OCI-LY1 (cell line): ENCODE results near the gene SMARCAL1.

Experiments
- H2AFZ ChIP-seq: fragments of 200-600 bp; sonication (generic), shearing (Covaris generic); 2 replicates; pipeline ENCODE4 v1.6.0; 2014; ENCODE audit warnings: antibody characterized with exemption, mild to moderate bottlenecking, low read length
- H3F3A ChIP-seq: fragments of 200-600 bp; sonication (generic), shearing (Covaris generic); 2 replicates; pipeline ENCODE4 v1.6.0; 2014; ENCODE audit warnings: mild to moderate bottlenecking, antibody characterized with exemption, low read length, moderate library complexity; ENCODE audit not compliant: insufficient read depth
- H3K27ac ChIP-seq: fragments of 200-600 bp; sonication (generic); 2 replicates; pipeline ENCODE4 v1.5.1; 2014; ENCODE audit warnings: low read length, mixed run types, mild to moderate bottlenecking, low read depth; ENCODE audit not compliant: poor library complexity, severe bottlenecking
- H3K27me3 ChIP-seq: fragments of 200-600 bp; sonication (generic); 2 replicates; pipeline ENCODE4 v1.6.0; 2014; ENCODE audit warnings: antibody characterized with exemption, mild to moderate bottlenecking, low read length, moderate library complexity; ENCODE audit not compliant: insufficient read depth
- H3K36me3 ChIP-seq: fragments of 200-600 bp; sonication (generic); 2 replicates; pipeline ENCODE4 v1.6.1; 2014; ENCODE audit warnings: mild to moderate bottlenecking, antibody characterized with exemption, low read length, moderate library complexity, mixed read lengths; ENCODE audit not compliant: insufficient read depth
- H3K4me1 ChIP-seq: fragments of 200-600 bp; sonication (generic); 2 replicates; pipeline ENCODE4 v1.5.1; 2014; ENCODE audit warnings: mild to moderate bottlenecking, low read length, moderate library complexity; ENCODE audit not compliant: insufficient read depth, severe bottlenecking
- H3K4me2 ChIP-seq: fragments of 200-600 bp; sonication (generic), shearing (Covaris generic); 2 replicates; pipeline ENCODE4 v1.6.1; 2014; ENCODE audit warnings: low read length
- H3K4me3 ChIP-seq: fragments of 200-600 bp; sonication (generic); 2 replicates; pipeline ENCODE4 v1.5.1; 2014; ENCODE audit warnings: low read length, low read depth, mild to moderate bottlenecking, mixed read lengths; ENCODE audit not compliant: poor library complexity, severe bottlenecking
- H3K79me2 ChIP-seq: fragments of 200-600 bp; shearing (Covaris generic); 2 replicates; pipeline ENCODE4 v1.6.1; 2016; ENCODE audit warnings: mixed run types, low read length, mixed read lengths; ENCODE audit not compliant: insufficient read depth
- H3K9ac ChIP-seq: fragments of 200-600 bp; sonication (generic), shearing (Covaris generic); 2 replicates; pipeline ENCODE4 v1.6.1; 2014; ENCODE audit warnings: mild to moderate bottlenecking, low read length, mixed read lengths
- H3K9me2 ChIP-seq: fragments of 200-600 bp; sonication (generic), shearing (Covaris generic); 2 replicates; pipeline ENCODE4 v1.6.1; 2014; ENCODE audit warnings: low read depth, mild to moderate bottlenecking, low read length, mixed read lengths
- H3K9me3 ChIP-seq: fragments of 200-600 bp; shearing (Covaris generic); 2 replicates; pipeline ENCODE4 v1.6.1; 2014; ENCODE audit warnings: low read length, mixed read lengths
- H4K20me1 ChIP-seq: fragments of 200-600 bp; sonication (generic), shearing (Covaris generic); 2 replicates; pipeline ENCODE4 v1.6.0; 2016; ENCODE audit warnings: mild to moderate bottlenecking, low read length; ENCODE audit not compliant: insufficient read depth
- EZH2 ChIP-seq: fragments of 200-600 bp; sonication (generic), shearing (Covaris generic); IDR thresholded peaks from 2 replicates; pipeline ENCODE4 v1.8.0; 2017; ENCODE audit warnings: borderline replicate concordance, mixed run types, mild to moderate bottlenecking, antibody characterized with exemption, low read length, moderate library complexity, mixed read lengths
- TF ChIP-seq, protein P1 (sequence below): fragments of 200-600 bp; sonication (generic), shearing (Covaris generic); IDR thresholded peaks from 2 replicates; pipeline ENCODE4 v1.5.1; 2017; ENCODE audit warnings: mild to moderate bottlenecking, antibody characterized with exemption, low read length, moderate library complexity, mixed read lengths

Gene SMARCAL1

DNA sequence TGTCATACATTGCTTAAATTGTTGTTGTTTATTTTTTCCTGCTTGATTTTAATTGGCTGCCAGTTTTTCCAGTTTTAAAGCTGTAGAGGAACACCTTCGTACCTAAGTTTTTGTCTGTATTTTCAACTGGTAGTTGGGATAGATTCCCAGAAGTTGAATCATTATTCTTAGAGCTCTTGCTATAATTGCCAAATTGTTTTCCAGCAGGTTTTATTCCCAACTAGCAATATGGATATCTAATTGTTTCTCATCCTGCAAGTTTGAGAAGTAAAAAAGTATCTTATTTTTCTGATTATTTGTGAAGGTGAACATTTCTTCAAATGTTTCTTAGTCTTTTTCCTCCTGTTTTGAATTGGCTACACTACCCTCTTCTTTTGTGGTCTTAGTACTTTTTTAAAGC, 6.7 kb downstream of the SMARCAL1 start:
- no peaks in the 10 kb centered on the region for H3K79me2 ChIP-seq
- no peaks in the 10 kb centered on the region for H3K27me3 ChIP-seq
- TF ChIP-seq, protein P1, sequence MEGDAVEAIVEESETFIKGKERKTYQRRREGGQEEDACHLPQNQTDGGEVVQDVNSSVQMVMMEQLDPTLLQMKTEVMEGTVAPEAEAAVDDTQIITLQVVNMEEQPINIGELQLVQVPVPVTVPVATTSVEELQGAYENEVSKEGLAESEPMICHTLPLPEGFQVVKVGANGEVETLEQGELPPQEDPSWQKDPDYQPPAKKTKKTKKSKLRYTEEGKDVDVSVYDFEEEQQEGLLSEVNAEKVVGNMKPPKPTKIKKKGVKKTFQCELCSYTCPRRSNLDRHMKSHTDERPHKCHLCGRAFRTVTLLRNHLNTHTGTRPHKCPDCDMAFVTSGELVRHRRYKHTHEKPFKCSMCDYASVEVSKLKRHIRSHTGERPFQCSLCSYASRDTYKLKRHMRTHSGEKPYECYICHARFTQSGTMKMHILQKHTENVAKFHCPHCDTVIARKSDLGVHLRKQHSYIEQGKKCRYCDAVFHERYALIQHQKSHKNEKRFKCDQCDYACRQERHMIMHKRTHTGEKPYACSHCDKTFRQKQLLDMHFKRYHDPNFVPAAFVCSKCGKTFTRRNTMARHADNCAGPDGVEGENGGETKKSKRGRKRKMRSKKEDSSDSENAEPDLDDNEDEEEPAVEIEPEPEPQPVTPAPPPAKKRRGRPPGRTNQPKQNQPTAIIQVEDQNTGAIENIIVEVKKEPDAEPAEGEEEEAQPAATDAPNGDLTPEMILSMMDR = no peak
- TF ChIP-seq EZH2 = no peak
- no peak overlapping the region for H3K4me2 ChIP-seq
- H3K9me3 ChIP-seq = peaks cover 5% of the 10 kb centered on the region; the same call in 1 of the 2 replicates
- no peaks in the 10 kb centered on the region for H3F3A ChIP-seq
- no peak overlapping the region for H3K9ac ChIP-seq
- no peaks in the 10 kb centered on the region for H4K20me1 ChIP-seq
- H3K36me3 ChIP-seq = peaks cover 68% of the 10 kb centered on the region
- no peak overlapping the region for H3K4me3 ChIP-seq
- peaks cover 30% of the 10 kb centered on the region for H3K4me1 ChIP-seq
- no peak overlapping the region for H2AFZ ChIP-seq
- H3K9me2 ChIP-seq = no peaks in the 10 kb centered on the region
- no peak overlapping the region for H3K27ac ChIP-seq

DNA sequence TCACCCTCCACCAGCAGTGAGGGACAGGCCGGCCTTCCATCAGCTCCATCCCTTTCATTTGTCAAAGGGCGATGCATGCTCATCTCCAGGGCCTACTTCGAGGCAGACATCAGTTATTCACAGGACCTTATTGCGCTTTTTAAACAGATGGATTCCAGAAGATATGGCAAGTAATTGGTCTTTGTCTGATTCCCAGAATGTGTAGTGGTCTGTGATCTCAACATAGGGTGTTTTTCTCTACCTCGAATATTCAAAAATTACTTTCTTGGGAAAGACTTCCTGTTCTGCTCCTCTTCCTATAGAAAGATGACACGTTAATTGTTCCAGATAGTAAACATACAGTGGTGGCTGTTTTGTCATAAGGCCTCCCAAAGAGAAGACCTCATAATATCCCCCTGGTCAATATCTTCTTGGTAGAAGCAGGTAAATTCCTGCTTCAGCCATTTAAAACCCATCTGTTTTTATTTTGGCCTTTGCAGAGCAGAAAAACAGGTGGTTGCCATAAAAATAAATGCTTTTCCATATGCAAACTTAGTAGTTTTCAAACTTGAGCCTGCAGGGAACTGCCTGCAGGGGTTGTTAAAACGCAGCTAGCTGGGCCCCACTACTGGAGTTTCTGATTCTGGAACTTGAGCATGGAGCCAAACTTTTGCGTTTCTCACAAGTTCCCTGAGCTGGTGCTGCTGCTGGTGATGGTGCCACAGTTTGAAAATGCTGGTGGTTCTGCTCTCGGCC, 8.2 kb downstream of the SMARCAL1 start:
- H3K4me1 ChIP-seq = peaks cover 28% of the 10 kb centered on the region
- no peaks in the 10 kb centered on the region for H3F3A ChIP-seq
- H3K9me3 ChIP-seq = peaks cover 20% of the 10 kb centered on the region
- H3K4me2 ChIP-seq = no peak overlapping the region
- no peaks in the 10 kb centered on the region for H3K9me2 ChIP-seq
- H3K27ac ChIP-seq = no peak overlapping the region
- H3K4me3 ChIP-seq = no peak overlapping the region
- no peak for TF ChIP-seq EZH2
- TF ChIP-seq, protein P1 = no peak
- H3K9ac ChIP-seq = no peak overlapping the region
- H3K79me2 ChIP-seq = no peaks in the 10 kb centered on the region
- no peak overlapping the region for H2AFZ ChIP-seq
- no peaks in the 10 kb centered on the region for H3K27me3 ChIP-seq
- H4K20me1 ChIP-seq = no peaks in the 10 kb centered on the region
- H3K36me3 ChIP-seq = peaks cover 72% of the 10 kb centered on the region

DNA sequence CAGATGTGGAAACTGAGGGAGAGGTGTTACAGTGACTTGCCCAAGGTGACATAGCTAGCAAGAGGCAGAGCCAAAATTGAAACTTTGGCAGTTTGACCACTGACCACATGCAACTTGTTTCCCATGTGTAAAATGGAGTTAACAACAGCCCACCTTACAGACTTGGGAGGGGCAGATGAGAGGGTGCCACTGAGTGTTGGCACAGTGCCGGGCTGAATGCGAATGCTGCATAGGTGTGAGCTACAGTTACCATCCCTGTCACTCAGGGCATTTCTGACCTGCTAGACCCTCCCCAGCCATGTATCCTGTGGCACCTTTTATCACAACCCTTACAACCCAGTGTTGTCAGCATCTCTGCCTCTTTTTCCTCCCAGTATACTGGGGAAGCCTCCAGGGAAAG, 10.8 kb downstream of the SMARCAL1 start:
- Histone ChIP-seq H3K9me2 (no peaks in the 10 kb centered on the region), H3K79me2 (no peaks in the 10 kb centered on the region), H3K9me3 (peaks cover 21% of the 10 kb centered on the region), H3K4me2 (no peak overlapping the region), H3K36me3 (peaks cover 79% of the 10 kb centered on the region), H3K4me3 (no peak overlapping the region), H2AFZ (no peak overlapping the region), H3K9ac (no peak overlapping the region), H3K4me1 (peaks cover 2% of the 10 kb centered on the region), H4K20me1 (no peaks in the 10 kb centered on the region), H3K27ac (no peak overlapping the region), H3K27me3 (no peaks in the 10 kb centered on the region), H3F3A (no peaks in the 10 kb centered on the region)
- TF ChIP-seq, protein P1 = no peak
- no peak for TF ChIP-seq EZH2
